Measurements from ENCODE around the gene MUC13. TPM values are rescaled to one million over a fixed set of nuclear protein-coding genes. Genes with fewer than 3 reads are reported as not detected.

The MUC13 gene
- total RNA-seq, 1 donor from 2014 or later: not detected

DNA sequence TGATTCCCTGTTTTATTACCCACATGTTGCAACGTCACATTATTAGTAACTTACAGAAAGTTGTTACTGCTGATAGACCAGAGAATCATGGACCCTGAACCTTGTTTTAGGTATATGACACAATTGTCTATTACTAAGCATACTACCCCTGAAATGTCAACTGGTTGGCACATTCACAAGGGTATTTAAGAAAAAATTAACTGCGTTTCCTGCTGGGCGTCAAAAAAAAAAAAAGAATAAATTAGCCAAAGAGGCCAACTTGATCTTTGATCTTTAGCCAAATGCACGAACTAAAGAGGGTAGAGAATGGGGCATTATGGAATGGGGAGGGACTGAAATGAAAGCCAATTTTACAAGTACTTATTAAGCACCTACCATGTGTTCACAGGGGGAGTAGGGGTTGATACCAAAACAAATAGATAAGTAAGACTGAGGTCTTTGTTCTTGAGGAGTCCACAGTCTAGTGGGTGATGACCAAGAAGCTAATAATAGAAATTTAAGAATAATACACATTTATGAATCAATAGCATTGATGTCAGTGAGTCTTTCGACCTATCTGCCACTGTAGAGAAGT lies 17.8 kb upstream of the MUC13 start:
- Histone ChIP-seq H3K27ac (no peak overlapping the region), H3K36me3 (no peaks in the 10 kb centered on the region), H4K20me1 (ENCODE audit: low read depth) (no peaks in the 10 kb centered on the region), H3F3A (ENCODE audit: low read depth) (no peaks in the 10 kb centered on the region), H3K4me1 (no peaks in the 10 kb centered on the region), H3K9ac (no peak overlapping the region), H3K4me3 (no peak overlapping the region), H3K9me3 (ENCODE audit: low read depth) (no peaks in the 10 kb centered on the region), H3K4me2 (no peak overlapping the region), H2AFZ (replicated peaks) (no peak overlapping the region), H3K79me2 (ENCODE audit: low read depth) (no peaks in the 10 kb centered on the region), H3K27me3 (no peaks in the 10 kb centered on the region)
- no peaks in the 10 kb centered on the region for H3K36me3 Mint-ChIP-seq
- no peak for DNase-seq (ENCODE audit: low spot score)
- H3K9me3 Mint-ChIP-seq: peaks cover 8% of the 10 kb centered on the region
- H3K27me3 Mint-ChIP-seq (ENCODE audit: insufficient read depth, low read depth): peaks cover 3% of the 10 kb centered on the region
- no peak for TF ChIP-seq EZH2phosphoT487 (IDR thresholded peaks at IDR 0.05)
- no peak for TF ChIP-seq EZH2 (IDR thresholded peaks at IDR 0.05)
- H3K27ac Mint-ChIP-seq: no peak overlapping the region
- H3K4me1 Mint-ChIP-seq: peaks cover 3% of the 10 kb centered on the region
- H3K4me3 Mint-ChIP-seq: no peak overlapping the region

DNA sequence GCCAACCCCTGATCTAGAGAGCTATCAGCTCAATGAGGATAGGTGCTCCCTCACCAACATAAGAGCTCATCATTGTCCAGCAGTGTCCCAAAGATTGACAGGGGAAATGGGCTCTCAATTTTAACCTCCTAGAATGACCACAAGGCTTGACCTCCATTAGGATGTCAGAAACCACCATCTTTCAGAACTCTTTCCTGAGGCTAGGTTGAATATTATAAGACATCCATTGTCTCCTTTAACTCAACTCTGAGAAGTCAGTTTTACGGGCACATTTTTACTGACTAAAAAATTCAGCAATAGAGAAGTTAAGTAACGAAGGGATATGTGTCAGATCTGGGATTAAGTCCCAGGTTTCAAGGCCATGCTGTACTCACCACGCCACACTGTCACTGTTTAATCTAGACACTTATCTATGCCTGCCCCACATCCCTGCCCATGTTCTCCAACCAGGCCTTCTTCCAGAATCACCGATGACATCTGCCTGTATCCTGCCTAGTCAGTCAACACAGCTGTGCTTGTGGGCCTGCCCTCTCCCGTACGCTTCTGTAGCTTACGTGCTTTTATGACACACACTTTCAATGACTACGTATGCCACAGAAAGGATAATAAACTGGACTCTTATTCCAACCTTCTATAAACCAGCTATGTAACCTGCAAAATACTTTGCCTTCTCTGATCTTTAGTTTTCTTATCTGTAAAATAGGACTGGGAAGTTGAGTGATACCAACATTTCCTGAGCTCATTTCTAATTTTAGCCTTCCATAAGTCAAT lies 17.1 kb upstream of the MUC13 start:
- H3K36me3 ChIP-seq: no peaks in the 10 kb centered on the region
- no peak overlapping the region for H3K27ac ChIP-seq
- H2AFZ ChIP-seq (replicated peaks): no peak overlapping the region
- H3K27ac Mint-ChIP-seq: no peak overlapping the region
- no peaks in the 10 kb centered on the region for H3K9me3 ChIP-seq (ENCODE audit: low read depth)
- peaks cover 6% of the 10 kb centered on the region for H3K9me3 Mint-ChIP-seq
- H3K9ac ChIP-seq: no peak overlapping the region
- no peak overlapping the region for H3K4me3 ChIP-seq
- H3K27me3 ChIP-seq: no peaks in the 10 kb centered on the region
- no peaks in the 10 kb centered on the region for H3K79me2 ChIP-seq (ENCODE audit: low read depth)
- DNase-seq (ENCODE audit: low spot score): no peak
- no peak overlapping the region for H3K4me3 Mint-ChIP-seq
- no peak for TF ChIP-seq EZH2phosphoT487 (IDR thresholded peaks at IDR 0.05)
- TF ChIP-seq, protein P1, sequence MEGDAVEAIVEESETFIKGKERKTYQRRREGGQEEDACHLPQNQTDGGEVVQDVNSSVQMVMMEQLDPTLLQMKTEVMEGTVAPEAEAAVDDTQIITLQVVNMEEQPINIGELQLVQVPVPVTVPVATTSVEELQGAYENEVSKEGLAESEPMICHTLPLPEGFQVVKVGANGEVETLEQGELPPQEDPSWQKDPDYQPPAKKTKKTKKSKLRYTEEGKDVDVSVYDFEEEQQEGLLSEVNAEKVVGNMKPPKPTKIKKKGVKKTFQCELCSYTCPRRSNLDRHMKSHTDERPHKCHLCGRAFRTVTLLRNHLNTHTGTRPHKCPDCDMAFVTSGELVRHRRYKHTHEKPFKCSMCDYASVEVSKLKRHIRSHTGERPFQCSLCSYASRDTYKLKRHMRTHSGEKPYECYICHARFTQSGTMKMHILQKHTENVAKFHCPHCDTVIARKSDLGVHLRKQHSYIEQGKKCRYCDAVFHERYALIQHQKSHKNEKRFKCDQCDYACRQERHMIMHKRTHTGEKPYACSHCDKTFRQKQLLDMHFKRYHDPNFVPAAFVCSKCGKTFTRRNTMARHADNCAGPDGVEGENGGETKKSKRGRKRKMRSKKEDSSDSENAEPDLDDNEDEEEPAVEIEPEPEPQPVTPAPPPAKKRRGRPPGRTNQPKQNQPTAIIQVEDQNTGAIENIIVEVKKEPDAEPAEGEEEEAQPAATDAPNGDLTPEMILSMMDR (IDR thresholded peaks at IDR 0.05): no peak
- no peak for TF ChIP-seq EZH2 (IDR thresholded peaks at IDR 0.05)
- H3K4me2 ChIP-seq: no peak overlapping the region
- no peaks in the 10 kb centered on the region for H3K4me1 ChIP-seq
- peaks cover 3% of the 10 kb centered on the region for H3K27me3 Mint-ChIP-seq (ENCODE audit: insufficient read depth, low read depth)
- peaks cover 3% of the 10 kb centered on the region for H3K4me1 Mint-ChIP-seq
- H3K36me3 Mint-ChIP-seq: no peaks in the 10 kb centered on the region
- H3F3A ChIP-seq (ENCODE audit: low read depth): no peaks in the 10 kb centered on the region
- no peaks in the 10 kb centered on the region for H4K20me1 ChIP-seq (ENCODE audit: low read depth)

DNA sequence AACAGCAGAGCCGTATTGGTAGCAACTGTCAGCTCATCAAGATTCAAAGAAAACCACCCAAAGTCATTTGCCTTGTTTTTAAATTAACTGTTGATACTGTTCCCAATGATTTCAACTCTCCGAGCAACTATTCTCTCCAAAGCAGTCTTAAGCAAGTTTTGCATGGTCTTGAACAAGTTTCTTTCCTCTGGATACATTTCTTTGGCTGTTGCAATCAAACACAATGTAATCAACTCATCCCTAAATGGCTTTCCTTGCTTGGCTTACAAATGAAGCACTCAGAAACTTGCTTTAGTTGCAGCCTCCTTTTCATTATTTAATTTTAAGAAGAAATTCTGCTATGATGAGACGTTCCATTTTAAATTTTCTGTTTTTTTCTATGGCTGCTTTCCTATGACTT lies 15.5 kb upstream of the MUC13 start:
- H3K4me1 Mint-ChIP-seq: peaks cover 3% of the 10 kb centered on the region
- H3K4me3 Mint-ChIP-seq: no peak overlapping the region
- H3K79me2 ChIP-seq (ENCODE audit: low read depth): no peaks in the 10 kb centered on the region
- H3K4me1 ChIP-seq: no peaks in the 10 kb centered on the region
- no peaks in the 10 kb centered on the region for H3K36me3 Mint-ChIP-seq
- no peak overlapping the region for H3K4me3 ChIP-seq
- no peak overlapping the region for H3K27ac ChIP-seq
- H3K9me3 Mint-ChIP-seq: peaks cover under 1% of the 10 kb centered on the region
- H2AFZ ChIP-seq (replicated peaks): no peak overlapping the region
- H3K4me2 ChIP-seq: no peak overlapping the region
- TF ChIP-seq EZH2 (IDR thresholded peaks at IDR 0.05) (no peak), EZH2phosphoT487 (IDR thresholded peaks at IDR 0.05) (no peak)
- TF ChIP-seq, protein P1 (IDR thresholded peaks at IDR 0.05): no peak
- no peaks in the 10 kb centered on the region for H3K36me3 ChIP-seq
- H3K27ac Mint-ChIP-seq: no peak overlapping the region
- H3K27me3 Mint-ChIP-seq (ENCODE audit: insufficient read depth, low read depth): peaks cover 3% of the 10 kb centered on the region
- no peaks in the 10 kb centered on the region for H4K20me1 ChIP-seq (ENCODE audit: low read depth)
- no peaks in the 10 kb centered on the region for H3K27me3 ChIP-seq
- no peaks in the 10 kb centered on the region for H3K9me3 ChIP-seq (ENCODE audit: low read depth)
- no peaks in the 10 kb centered on the region for H3F3A ChIP-seq (ENCODE audit: low read depth)
- no peak overlapping the region for H3K9ac ChIP-seq
- DNase-seq (ENCODE audit: low spot score): no peak

DNA sequence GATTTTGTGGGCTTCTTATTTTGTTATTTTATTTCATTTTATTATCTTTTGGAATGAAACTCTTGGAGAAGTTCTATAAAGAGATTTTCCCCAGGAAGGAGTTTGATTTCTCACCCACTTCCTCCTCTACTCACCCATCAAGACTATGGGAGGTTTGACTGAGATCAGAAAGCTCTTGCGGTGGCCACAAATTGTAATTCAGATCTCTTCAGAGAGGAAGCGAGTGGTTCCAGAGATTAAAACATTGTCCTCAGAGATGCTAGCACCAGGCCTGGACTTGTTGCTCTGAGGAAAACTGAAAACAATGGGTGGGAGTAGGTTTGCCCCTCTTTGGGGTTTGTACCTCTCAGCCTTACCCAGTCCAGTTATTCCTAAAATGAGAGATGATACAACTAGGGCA lies 8.1 kb upstream of the MUC13 start:
- Histone ChIP-seq H3K4me1 (peaks cover 7% of the 10 kb centered on the region), H3K27ac (no peak overlapping the region), H3F3A (ENCODE audit: low read depth) (no peaks in the 10 kb centered on the region), H2AFZ (replicated peaks) (no peak overlapping the region), H3K27me3 (no peaks in the 10 kb centered on the region), H3K9me3 (ENCODE audit: low read depth) (no peaks in the 10 kb centered on the region), H3K4me3 (no peak overlapping the region), H4K20me1 (ENCODE audit: low read depth) (no peaks in the 10 kb centered on the region), H3K79me2 (ENCODE audit: low read depth) (no peaks in the 10 kb centered on the region), H3K36me3 (no peaks in the 10 kb centered on the region), H3K4me2 (no peak overlapping the region), H3K9ac (no peak overlapping the region)
- Mint-ChIP-seq H3K27ac (no peak overlapping the region), H3K4me3 (no peak overlapping the region), H3K4me1 (no peaks in the 10 kb centered on the region), H3K9me3 (no peaks in the 10 kb centered on the region), H3K27me3 (ENCODE audit: insufficient read depth, low read depth) (no peaks in the 10 kb centered on the region), H3K36me3 (no peaks in the 10 kb centered on the region)
- no peak for DNase-seq (ENCODE audit: low spot score)
- no peak for TF ChIP-seq EZH2phosphoT487 (IDR thresholded peaks at IDR 0.05)
- TF ChIP-seq EZH2 (IDR thresholded peaks at IDR 0.05): no peak
- TF ChIP-seq, protein P1 (IDR thresholded peaks at IDR 0.05): no peak

Data from neural progenitor cell (in vitro differentiated cells).